ENCODE measurements around the gene ARVCF.

The ARVCF gene

GRCh38 chr22:19998991-19999820 is 17.4 kb downstream of the ARVCF start:
- no peak for DNase-seq (ENCODE audit: low spot score)

- DNase-seq (ENCODE audit: low spot score), result no peak
Measured at GRCh38 chr22:19998232-19998951, 18.2 kb downstream of the ARVCF start.

- no peak for DNase-seq (ENCODE audit: low spot score)
Measured at GRCh38 chr22:19997561-19998231, 18.9 kb downstream of the ARVCF start.

- no peak for DNase-seq (ENCODE audit: low spot score)
Measured at GRCh38 chr22:19996694-19997384, 19.8 kb downstream of the ARVCF start.

- no peak for DNase-seq (ENCODE audit: low spot score)
Measured at GRCh38 chr22:19995611-19996339, 20.8 kb downstream of the ARVCF start.

- no peak for DNase-seq (ENCODE audit: low spot score)
Measured at GRCh38 chr22:19994851-19995610, 21.6 kb downstream of the ARVCF start.

- no peak for DNase-seq (ENCODE audit: low spot score)
Measured at GRCh38 chr22:19993926-19994325, 22.7 kb downstream of the ARVCF start.

- DNase-seq (ENCODE audit: low spot score), result no peak
Measured at GRCh38 chr22:19992921-19993355, 23.7 kb downstream of the ARVCF start.

- DNase-seq (ENCODE audit: low spot score), result no peak
Measured at GRCh38 chr22:19992481-19992911, 24.1 kb downstream of the ARVCF start.

GRCh38 chr22:19991645-19992451 is 24.8 kb downstream of the ARVCF start:
- no peak for DNase-seq (ENCODE audit: low spot score)

GRCh38 chr22:19991395-19991644 is 25.3 kb downstream of the ARVCF start:
- no peak for DNase-seq (ENCODE audit: low spot score)

GRCh38 chr22:19990609-19991394 is 25.8 kb downstream of the ARVCF start:
- DNase-seq (ENCODE audit: low spot score), result no peak

- DNase-seq (ENCODE audit: low spot score), result no peak
Measured at GRCh38 chr22:19990188-19990587, 26.4 kb downstream of the ARVCF start.

GRCh38 chr22:19989725-19990067 is 26.9 kb downstream of the ARVCF start:
- DNase-seq (ENCODE audit: low spot score), result no peak

GRCh38 chr22:19988965-19989724 is 27.5 kb downstream of the ARVCF start:
- DNase-seq (ENCODE audit: low spot score), result no peak

- DNase-seq (ENCODE audit: low spot score), result no peak
Measured at GRCh38 chr22:19988331-19988808, 28.3 kb downstream of the ARVCF start.

- DNase-seq (ENCODE audit: low spot score), result no peak
Measured at GRCh38 chr22:19987394-19988306, 29.0 kb downstream of the ARVCF start.

All from ecto neural progenitor cell (in vitro differentiated cells).